ENCODE results near the gene IGF2BP2.
"Not testable (repeated sequence)": the region's sequence is repeated elsewhere in the genome, so short reads cannot be mapped to it uniquely, and the experiment has no call there.

IGF2BP2 gene

GRCh38 chr3:185639632-185640206 is 185.1 kb downstream of the IGF2BP2 start:
- DNase-seq (ENCODE audit: low read depth), result no peak

GRCh38 chr3:185638651-185639050 is 186.2 kb downstream of the IGF2BP2 start:
- not testable (repeated sequence) for DNase-seq (ENCODE audit: low read depth)

GRCh38 chr3:185637388-185637787 is 187.5 kb downstream of the IGF2BP2 start:
- no peak for DNase-seq (ENCODE audit: low read depth)

GRCh38 chr3:185632996-185633395 is 191.8 kb downstream of the IGF2BP2 start:
- no peak for DNase-seq (ENCODE audit: low read depth)

GRCh38 chr3:185631508-185632206 is 193.2 kb downstream of the IGF2BP2 start:
- no peak for DNase-seq (ENCODE audit: low read depth)

GRCh38 chr3:185631108-185631507 is 193.7 kb downstream of the IGF2BP2 start:
- DNase-seq (ENCODE audit: low read depth), result no peak

- no peak for DNase-seq (ENCODE audit: low read depth)
Measured at GRCh38 chr3:185630182-185630622, 194.6 kb downstream of the IGF2BP2 start.

- no peak for DNase-seq (ENCODE audit: low read depth)
Measured at GRCh38 chr3:185629554-185630181, 195.2 kb downstream of the IGF2BP2 start.

GRCh38 chr3:185625784-185626183 is 199.1 kb downstream of the IGF2BP2 start:
- DNase-seq (ENCODE audit: low read depth), result no peak

GRCh38 chr3:185623939-185624665 is 200.7 kb downstream of the IGF2BP2 start:
- no peak for DNase-seq (ENCODE audit: low read depth)

- DNase-seq (ENCODE audit: low read depth), result no peak
Measured at GRCh38 chr3:185613016-185613415, 211.8 kb downstream of the IGF2BP2 start.

GRCh38 chr3:185606196-185606595 is 218.6 kb downstream of the IGF2BP2 start:
- no peak for DNase-seq (ENCODE audit: low read depth)

- DNase-seq (ENCODE audit: low read depth), result no peak
Measured at GRCh38 chr3:185605566-185605965, 219.3 kb downstream of the IGF2BP2 start.

GRCh38 chr3:185595526-185595925 is 229.3 kb downstream of the IGF2BP2 start:
- no peak for DNase-seq (ENCODE audit: low read depth)

GRCh38 chr3:185594073-185594472 is 230.8 kb downstream of the IGF2BP2 start:
- DNase-seq (ENCODE audit: low read depth), result no peak
